GM21447 (cell line): ENCODE results near the gene SAMD7.

Experiments used
- ATAC-seq: cut with Tn5 transposase; IDR thresholded peaks from one replicate; pipeline ENCODE4 v1.9.1; 2021; ENCODE audit not compliant: unreplicated experiment

SAMD7 gene

DNA sequence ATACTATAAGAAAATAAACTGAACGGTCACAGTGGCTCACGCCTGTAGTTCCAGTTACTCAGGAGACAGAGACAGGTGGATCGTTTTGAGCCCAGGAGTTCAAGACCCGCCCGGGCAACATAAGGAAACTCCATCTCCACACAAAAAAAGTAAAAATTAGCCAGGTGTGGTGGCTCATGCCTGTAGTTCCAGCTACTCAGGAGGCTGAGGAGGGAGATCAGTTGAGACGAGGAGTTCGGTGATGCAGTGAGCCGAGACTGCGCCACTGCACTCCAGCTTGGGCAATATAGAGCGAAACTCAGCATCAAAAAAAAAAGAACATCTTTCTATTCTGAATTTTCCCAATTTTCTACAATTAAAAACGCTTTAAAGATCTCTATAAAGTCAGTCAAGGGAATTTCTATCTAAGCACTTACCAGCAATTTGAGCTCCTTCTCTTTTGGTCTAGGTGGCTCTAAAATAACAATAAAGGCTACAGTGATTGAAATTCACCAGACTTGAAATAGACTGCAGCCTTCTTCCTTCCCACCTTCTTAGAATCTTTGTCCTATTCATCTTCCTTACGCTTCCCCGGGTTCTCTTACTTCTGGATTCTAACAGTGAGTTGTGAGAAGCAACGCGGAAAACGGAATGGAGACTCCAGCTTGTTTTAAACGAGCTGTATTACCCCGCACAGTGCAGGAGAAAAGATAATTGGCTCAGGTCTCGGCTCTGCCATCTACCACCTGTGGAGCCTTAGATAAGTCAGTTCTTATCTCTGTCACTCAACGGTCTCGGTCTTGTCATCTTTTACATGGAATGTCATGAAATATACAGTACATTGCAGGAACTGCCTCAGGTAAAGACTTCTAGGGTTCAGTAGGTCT lies 54.4 kb downstream of the SAMD7 start:
- peak; percentile 31 for ATAC-seq

DNA sequence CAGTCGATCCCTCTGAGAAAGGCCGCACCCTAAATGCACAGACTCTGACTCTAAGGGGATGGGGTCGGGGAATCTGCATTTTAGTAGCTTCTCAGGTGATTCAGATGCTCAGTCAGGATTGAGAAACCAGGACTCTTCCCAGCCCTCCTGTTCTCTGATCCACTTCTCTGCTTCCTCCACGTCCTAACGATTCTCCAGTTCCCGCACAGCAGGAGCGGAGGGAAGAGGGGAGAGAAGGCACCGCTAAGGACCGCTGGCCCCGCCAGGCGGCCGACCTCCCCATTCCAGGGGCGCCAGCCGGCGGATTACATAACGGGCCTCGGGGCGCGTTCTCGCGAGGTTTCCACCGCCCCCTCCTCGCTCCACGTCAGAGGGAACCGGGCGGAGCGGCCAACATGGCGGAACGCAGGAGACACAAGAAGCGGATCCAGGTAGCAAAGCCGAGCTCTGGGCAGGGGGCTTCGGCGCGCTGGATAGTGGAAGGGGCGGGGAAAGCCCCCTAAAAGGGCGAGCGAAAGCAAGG lies 55.1 kb downstream of the SAMD7 start, which contains the start of gene SEC62:
TSS of gene SEC62 (plus strand) at position 380 of the 523 bp plus-strand sequence. CDS start at position 396, 16 bp downstream.
- ATAC-seq: peak; percentile 87

DNA sequence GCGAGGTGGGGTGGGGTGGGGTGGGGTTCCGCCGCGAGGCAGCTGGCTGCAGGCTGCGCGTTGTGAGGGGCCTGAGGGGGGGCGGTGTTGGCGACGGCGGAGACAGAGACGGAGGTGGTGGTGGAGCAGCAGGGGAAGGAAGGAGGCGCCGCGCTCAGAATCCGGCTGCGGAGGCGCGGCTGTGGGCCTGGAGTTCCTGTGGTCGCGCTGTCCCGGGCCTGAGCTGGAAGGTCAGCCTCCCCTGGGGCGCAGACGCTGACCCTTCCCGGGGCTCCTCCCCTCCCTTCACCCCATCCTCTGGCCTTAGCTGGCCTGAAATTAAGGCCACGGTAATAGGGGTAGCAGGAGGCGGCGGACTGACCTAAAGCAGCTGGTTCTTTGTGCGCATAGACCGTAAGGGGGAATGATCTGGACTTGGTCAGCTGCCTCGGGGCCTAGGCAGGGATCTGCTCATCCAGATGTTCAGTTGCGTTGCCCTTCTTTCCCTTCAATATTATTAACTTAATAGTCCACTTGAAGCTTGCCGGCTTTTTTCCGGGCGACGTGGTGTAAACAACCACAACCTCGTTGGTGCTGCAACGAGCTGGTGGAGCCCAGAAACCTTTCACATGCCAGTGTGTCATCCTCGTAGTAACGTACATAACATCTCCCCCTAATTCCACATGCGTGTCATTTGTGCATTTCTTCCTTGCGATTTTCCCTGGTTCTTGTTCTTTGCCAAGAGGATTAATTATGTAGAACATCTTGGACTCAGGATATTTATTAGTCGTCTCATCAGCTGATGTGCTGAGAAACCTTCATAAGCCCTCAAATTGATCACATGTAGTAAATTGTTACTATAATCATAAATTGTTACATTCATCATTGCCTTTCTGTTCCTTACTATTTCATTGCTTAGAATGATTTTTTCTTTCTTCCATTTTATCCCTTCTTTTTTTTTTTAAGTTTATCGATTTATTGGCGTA lies 55.9 kb downstream of the SAMD7 start:
- ATAC-seq: peak; percentile 31

DNA sequence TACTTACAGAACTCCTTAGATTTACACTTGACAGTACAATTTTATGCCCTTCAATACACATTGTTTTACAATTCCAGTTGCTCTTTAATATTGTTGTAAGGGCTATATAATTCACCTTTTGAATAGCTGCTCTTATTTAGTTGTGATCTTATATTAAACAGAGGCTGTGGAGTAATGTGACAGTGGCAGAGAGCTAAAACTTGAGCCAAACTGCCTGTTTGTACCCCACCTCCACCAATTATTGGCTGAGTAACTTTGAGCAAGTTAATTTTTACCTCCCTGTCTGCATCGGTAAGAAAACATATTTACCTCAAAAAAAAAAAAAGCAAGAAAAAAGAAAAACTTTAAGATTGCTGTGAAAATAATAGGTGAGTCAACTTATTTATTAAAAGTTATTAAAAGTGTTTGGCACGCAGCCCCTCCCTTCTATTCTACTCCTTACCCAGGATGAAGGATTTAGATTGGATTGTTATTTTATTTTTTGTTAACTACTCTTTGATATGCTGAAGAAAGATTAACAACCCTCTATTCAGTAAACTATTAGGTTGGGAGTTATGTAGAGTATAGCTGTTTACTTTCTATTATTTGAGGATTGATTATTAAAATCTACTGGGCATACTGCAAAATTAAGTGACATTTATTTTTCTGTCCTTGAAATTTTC lies 57.0 kb downstream of the SAMD7 start:
- no peak for ATAC-seq

DNA sequence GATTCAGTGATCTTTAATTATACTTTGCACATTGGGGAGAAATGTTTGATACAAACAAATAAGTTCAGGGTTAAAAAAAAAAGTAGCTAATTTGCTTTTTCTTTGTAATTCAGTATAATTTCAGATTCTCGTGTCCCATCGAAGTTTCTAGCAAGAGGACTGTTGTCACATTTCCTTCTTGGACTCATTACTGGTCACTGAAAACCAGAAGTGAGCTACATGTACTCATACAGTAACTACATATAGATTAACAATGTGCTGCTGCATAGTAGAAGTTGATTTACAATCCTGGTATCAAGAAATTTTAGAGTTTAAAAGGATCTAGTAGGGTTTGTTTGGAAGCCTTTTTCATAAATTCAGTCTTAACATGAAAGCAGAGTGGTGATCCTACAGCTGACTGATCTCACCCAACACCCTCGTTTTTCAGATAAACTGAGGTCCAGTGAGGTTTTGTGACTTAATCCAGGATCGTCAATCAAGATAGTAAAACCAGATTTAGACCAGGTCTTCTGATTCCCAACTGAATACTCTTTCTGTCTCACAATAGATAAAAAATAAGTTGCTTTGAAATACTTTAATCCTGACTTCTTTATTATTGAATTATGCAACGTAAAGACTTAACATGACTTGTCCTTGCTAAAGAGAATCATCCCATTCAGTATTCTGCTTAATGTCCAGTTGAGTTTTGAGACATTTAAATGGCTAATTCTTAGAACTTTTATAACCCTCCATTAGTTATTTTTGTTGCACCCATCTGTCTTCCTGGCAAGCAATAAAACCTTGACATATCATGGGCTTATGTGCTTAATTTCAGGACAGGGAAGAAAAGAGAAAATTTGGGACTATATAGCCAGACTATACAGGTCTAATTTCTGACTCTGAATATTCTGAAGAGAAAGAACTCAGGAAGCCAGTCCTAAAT lies 58.1 kb downstream of the SAMD7 start:
- no peak for ATAC-seq

DNA sequence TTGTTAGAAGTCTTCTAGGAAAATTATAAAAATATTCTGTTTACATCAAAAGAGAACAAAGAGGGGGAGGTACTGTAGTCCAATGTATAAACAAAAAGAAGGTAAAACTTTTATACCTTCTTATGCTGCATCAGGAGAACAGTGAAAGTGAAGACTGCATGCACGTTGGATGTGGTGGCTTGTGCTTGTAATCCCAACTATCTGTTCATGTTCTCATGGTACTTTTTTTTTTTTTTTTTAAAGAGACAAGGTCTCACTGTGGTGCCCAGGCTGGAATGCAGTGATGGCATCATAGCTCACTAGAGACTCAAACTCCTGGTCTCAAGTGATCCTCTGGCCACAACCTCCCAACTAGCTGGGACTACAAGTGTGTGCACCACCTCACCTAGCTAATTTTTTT lies 59.5 kb downstream of the SAMD7 start:
- no peak for ATAC-seq

DNA sequence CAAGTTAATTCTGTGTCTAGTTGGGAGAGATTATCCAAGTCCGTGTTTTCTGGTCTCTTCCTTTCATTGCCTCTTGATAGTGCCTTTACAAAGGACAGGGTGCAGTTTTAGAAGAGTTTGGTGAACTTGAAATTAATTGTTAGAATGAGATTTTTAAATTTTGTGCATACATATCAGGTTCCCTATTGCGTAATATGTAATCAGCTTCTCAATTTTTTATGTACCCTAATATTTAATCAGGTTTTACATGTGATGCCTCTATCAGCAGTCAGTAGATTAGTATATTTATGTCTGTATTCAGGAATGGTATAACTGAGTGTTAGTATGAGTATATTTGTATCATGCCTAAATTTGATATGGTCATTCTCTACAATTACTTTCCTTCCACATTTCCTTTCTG lies 60.1 kb downstream of the SAMD7 start:
- no peak for ATAC-seq

DNA sequence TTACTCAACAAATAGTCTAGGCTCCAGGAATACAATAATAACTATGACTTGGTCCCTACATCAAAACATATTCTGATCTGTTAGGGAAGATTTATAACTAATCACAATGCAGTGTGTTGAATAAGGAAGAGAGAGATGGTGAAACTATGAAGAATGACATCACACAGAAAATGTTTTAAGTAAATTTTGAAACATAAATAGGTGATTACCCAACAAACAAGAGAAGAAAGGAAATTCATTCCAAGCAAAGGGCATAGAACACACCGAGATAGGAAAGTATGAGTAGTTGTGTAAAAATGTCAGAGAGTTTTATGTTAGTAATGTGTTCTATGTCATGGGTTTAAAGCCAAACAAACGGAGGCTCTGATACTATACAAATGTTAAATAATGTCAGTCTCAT lies 68.7 kb downstream of the SAMD7 start:
- ATAC-seq: no peak

DNA sequence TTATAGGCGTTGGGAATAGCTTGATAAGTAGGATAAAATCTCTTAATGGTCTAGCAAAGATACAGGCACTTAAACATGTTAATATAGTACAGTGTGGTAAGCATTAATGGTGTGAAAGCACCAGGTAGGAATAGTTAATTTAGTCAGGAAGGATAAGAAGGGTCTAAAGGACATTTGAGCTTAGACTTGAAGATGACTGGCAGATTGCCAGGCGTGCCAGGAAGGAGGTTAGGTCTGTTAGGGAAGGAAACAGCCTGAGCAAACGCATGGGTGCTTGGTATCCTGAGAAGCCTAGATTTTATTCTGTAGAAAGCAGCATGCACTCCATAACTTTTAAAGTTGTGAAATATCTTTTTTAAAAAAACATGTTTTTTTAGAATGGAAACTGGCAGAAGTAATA lies 72.9 kb downstream of the SAMD7 start:
- no peak for ATAC-seq
